HFF-Myc (cell line): ENCODE measurements around the gene EEFSEC.

Source experiments
- DNase-seq: peaks from one replicate; pipeline ENCODE4 v3.0.0-alpha.2; 2011; ENCODE audit warnings: low read depth; ENCODE audit errors: extremely low read depth
- H3K4me3 ChIP-seq: replicated peaks from 2 replicates; pipeline ENCODE4 v1.5.1; 2011; ENCODE audit warnings: low read depth, mild to moderate bottlenecking, control low read depth, low read length
- CTCF ChIP-seq: IDR thresholded peaks from 2 replicates; pipeline ENCODE4 v1.5.1; 2012; ENCODE audit warnings: mild to moderate bottlenecking, low read depth, low read length, control low read depth; ENCODE audit errors: missing control alignments

The EEFSEC gene

GRCh38 chr3:128342701-128343180, 189.5 kb downstream of the EEFSEC start:
- no peak overlapping the region for H3K4me3 ChIP-seq
- no peak for DNase-seq
- TF ChIP-seq CTCF: no peak

- no peak for TF ChIP-seq CTCF
- H3K4me3 ChIP-seq: no peak overlapping the region
- peak; percentile 65 for DNase-seq
Observed at GRCh38 chr3:128343287-128344051, 190.2 kb downstream of the EEFSEC start.

DNA sequence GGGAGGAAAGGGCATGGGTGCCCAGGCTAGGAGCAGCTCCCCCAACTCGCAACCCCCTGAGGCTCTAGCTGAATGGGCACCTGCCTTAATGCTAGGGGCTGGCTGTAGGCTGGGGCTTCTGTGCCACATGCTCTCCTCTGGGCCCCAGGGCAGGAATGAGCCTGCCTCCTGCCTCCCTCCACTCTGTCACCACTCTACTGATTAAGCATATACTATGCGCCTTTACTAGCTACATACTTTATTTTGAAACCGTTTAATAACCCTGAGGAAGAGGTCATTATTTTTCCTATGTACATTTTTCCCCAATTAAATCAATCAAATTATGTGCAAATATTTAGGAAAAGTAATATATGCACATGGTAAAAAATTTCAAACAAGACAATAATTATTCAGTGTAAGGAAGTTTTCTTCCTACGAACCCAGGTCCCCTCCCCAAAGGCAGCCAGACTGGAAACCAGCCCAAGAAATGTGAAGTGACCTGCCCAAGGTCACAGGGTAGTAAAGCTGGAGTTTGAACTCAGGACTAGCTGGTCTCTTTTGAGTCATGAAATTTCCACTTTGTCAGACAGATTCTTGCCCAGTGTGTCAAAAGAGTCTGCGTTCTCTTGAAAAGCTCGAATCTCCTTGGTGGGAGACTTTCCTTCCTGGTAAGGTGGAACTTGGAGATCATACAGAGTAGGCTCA, 190.9 kb downstream of the EEFSEC start:
- no peak for TF ChIP-seq CTCF
- DNase-seq: no peak
- no peak overlapping the region for H3K4me3 ChIP-seq

DNA sequence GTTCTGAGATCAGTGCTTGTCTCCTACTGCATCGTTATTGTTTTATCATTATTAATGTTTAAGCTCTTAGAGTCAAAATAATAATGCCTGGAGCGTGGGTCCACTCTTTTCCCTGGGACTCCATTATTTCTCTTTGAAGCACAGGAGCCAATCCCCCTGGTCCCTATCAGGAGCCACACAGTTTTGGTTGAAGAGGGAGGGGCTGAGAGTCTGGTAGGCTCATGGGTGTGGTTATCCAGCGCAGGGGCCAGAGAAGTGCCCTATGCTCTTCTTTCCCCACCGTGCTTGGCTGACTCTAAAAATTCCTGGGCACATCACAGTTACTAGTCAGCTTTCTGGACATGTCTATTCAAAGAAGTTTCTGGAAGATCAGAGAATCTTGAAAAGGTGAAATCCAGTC, 191.9 kb downstream of the EEFSEC start:
- DNase-seq: no peak
- no peak overlapping the region for H3K4me3 ChIP-seq
- no peak for TF ChIP-seq CTCF

DNA sequence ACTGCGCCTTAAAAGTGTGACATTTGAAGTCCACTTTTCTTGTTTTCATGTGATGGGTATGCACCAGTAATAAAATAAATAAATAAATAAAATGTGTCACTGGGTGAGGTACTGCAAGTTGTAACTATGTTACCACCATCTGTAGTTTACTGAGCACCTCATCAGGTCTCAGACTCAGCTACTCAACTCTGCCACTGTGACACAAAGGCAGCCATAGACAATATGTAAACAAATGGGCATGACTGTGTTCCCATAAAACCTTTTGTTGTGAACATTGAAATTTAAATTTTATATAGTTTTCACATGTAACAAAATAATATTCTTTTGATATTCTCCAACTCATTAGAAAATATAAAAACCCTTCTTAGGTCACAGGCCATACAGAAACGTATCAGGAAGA, 193.3 kb downstream of the EEFSEC start:
- no peak for TF ChIP-seq CTCF
- no peak overlapping the region for H3K4me3 ChIP-seq
- DNase-seq: no peak

- DNase-seq: no peak
- H3K4me3 ChIP-seq: no peak overlapping the region
- TF ChIP-seq CTCF: no peak
Observed at GRCh38 chr3:128347282-128347681, 194.0 kb downstream of the EEFSEC start.
